Nephron progenitor cell (in vitro differentiated cells): Measurements from ENCODE around the gene ALDH3A1.

ENCODE experiments used
- DNase-seq: peaks from one replicate; pipeline ENCODE4 v3.0.0; 2021
- H3K27ac Mint-ChIP-seq: 2 replicates; pipeline ENCODE4 v1.8.0; 2021; ENCODE audit warnings: mild to moderate bottlenecking, moderate library complexity, mixed read lengths
- H3K27me3 Mint-ChIP-seq: 2 replicates; pipeline ENCODE4 v1.8.0; 2021; ENCODE audit warnings: mild to moderate bottlenecking, low read depth, mixed read lengths; ENCODE audit not compliant: poor library complexity
- H3K36me3 Mint-ChIP-seq: 2 replicates; pipeline ENCODE4 v1.8.0; 2021; ENCODE audit warnings: low read depth, mixed read lengths
- H3K4me1 Mint-ChIP-seq: 2 replicates; pipeline ENCODE4 v1.8.0; 2021; ENCODE audit warnings: mixed read lengths
- H3K4me3 Mint-ChIP-seq: 2 replicates; pipeline ENCODE4 v1.8.0; 2021; ENCODE audit warnings: mild to moderate bottlenecking, moderate library complexity, mixed read lengths
- H3K9me3 Mint-ChIP-seq: 2 replicates; pipeline ENCODE4 v1.8.0; 2021; ENCODE audit warnings: mild to moderate bottlenecking, moderate library complexity, mixed read lengths
- TF ChIP-seq, protein P1 (sequence below): fragments of 200-600 bp; sonication (generic); IDR thresholded peaks from 2 replicates; pipeline ENCODE4 v1.5.0; 2021; ENCODE audit warnings: antibody characterized with exemption

ALDH3A1 gene

DNA sequence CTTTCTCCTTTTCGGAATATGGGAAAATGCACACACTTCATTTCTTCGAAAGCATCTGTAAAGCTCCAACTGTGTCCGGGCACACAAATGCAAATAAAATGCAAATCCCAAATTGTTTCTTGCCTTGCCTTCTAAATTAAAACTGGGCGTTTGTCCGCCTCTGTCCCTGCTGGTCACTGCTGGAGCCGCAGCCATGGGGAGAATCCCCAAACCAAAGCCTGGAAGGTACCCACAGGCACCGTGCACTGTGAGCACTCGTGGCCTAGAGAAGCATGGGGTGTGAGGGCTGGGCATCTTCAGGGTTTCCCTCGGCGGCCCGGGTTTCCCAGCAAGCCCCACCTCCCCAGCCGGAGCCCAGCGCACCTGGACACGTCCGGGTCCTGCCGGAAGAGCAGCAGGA lies 34.6 kb downstream of the ALDH3A1 start:
- no peak overlapping the region for H3K27ac Mint-ChIP-seq
- H3K36me3 Mint-ChIP-seq, result no peaks in the 10 kb centered on the region
- peaks cover 20% of the 10 kb centered on the region for H3K4me1 Mint-ChIP-seq
- no peak for DNase-seq
- no peak overlapping the region for H3K4me3 Mint-ChIP-seq
- peaks cover 3% of the 10 kb centered on the region for H3K27me3 Mint-ChIP-seq
- no peaks in the 10 kb centered on the region for H3K9me3 Mint-ChIP-seq
- TF ChIP-seq, protein P1, sequence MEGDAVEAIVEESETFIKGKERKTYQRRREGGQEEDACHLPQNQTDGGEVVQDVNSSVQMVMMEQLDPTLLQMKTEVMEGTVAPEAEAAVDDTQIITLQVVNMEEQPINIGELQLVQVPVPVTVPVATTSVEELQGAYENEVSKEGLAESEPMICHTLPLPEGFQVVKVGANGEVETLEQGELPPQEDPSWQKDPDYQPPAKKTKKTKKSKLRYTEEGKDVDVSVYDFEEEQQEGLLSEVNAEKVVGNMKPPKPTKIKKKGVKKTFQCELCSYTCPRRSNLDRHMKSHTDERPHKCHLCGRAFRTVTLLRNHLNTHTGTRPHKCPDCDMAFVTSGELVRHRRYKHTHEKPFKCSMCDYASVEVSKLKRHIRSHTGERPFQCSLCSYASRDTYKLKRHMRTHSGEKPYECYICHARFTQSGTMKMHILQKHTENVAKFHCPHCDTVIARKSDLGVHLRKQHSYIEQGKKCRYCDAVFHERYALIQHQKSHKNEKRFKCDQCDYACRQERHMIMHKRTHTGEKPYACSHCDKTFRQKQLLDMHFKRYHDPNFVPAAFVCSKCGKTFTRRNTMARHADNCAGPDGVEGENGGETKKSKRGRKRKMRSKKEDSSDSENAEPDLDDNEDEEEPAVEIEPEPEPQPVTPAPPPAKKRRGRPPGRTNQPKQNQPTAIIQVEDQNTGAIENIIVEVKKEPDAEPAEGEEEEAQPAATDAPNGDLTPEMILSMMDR, result no peak

DNA sequence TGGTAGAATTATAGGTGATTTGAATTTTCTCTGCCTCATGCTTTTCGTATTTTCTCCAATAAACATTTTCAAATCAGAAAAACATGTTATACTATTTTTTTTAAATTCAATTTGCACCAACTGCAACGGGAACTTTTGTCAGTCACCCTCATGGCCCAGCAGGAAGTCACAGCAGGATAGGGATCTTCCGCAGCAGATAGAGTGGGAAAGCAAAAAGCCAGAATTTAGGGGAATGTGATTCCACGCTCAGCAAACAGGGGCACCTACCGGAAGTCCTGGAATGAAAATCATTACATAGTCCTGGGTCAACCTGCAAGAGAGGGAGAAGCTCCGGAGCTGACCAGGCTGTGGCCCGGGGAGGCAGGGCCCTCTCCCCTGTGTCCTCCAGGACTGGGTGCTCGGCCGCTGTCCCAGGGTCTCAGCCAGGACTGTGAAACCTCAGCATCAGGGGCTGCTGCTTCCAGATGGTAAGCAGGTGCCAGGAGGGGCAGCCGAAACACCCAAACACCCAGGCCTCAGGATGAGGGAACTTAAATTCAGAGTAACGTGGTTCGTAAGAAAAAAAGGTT lies 35.6 kb downstream of the ALDH3A1 start:
- peaks cover 12% of the 10 kb centered on the region for H3K4me1 Mint-ChIP-seq
- H3K4me3 Mint-ChIP-seq, result no peak overlapping the region
- TF ChIP-seq, protein P1, result no peak
- H3K9me3 Mint-ChIP-seq, result no peaks in the 10 kb centered on the region
- H3K27ac Mint-ChIP-seq, result no peak overlapping the region
- H3K27me3 Mint-ChIP-seq, result peaks cover 3% of the 10 kb centered on the region
- DNase-seq, result no peak
- H3K36me3 Mint-ChIP-seq, result no peaks in the 10 kb centered on the region

DNA sequence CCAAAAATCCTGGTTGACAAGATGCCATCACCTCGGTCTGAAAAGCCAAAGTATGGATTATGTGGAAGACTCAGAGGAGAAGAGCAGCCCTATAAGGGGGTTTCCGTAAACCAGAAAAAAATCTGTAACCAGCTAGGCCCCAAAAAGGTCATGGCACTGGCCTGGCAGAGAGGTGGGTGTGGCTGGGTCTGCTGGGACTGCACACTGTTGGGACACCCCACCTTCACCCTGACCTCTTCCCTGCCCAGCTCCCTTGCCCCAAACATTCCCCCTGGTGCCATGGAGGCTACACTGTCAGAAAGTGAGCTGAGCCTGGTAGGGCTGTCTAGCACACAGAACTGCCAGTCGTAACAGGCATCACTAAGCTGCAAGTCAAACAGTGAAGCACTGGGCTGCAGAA lies 38.3 kb downstream of the ALDH3A1 start:
- no peak for DNase-seq
- peaks cover 18% of the 10 kb centered on the region for H3K4me1 Mint-ChIP-seq
- TF ChIP-seq, protein P1, result no peak
- H3K36me3 Mint-ChIP-seq, result no peaks in the 10 kb centered on the region
- H3K9me3 Mint-ChIP-seq, result no peaks in the 10 kb centered on the region
- no peak overlapping the region for H3K4me3 Mint-ChIP-seq
- peaks cover 3% of the 10 kb centered on the region for H3K27me3 Mint-ChIP-seq
- H3K27ac Mint-ChIP-seq, result no peak overlapping the region

GRCh38 chr17:19708431-19709175 lies 39.5 kb downstream of the ALDH3A1 start:
- no peaks in the 10 kb centered on the region for H3K9me3 Mint-ChIP-seq
- H3K4me3 Mint-ChIP-seq, result no peak overlapping the region
- H3K36me3 Mint-ChIP-seq, result no peaks in the 10 kb centered on the region
- no peak overlapping the region for H3K27ac Mint-ChIP-seq
- peaks cover 3% of the 10 kb centered on the region for H3K27me3 Mint-ChIP-seq
- DNase-seq, result no peak
- TF ChIP-seq, protein P1, result no peak
- peaks cover 23% of the 10 kb centered on the region for H3K4me1 Mint-ChIP-seq

GRCh38 chr17:19707728-19708221 lies 40.3 kb downstream of the ALDH3A1 start:
- Mint-ChIP-seq H3K9me3 (no peaks in the 10 kb centered on the region), H3K27me3 (peaks cover 3% of the 10 kb centered on the region), H3K27ac (no peak overlapping the region), H3K36me3 (no peaks in the 10 kb centered on the region), H3K4me3 (no peak overlapping the region), H3K4me1 (peaks cover 32% of the 10 kb centered on the region)
- DNase-seq, result no peak
- TF ChIP-seq, protein P1, result no peak
